Osteocyte (in vitro differentiated cells): Measurements from ENCODE around the gene MYH14. TPM values are rescaled to one million over a fixed set of nuclear protein-coding genes. Genes with fewer than 3 reads are reported as not detected.

Source experiments
- DNase-seq: peaks from one replicate; pipeline ENCODE4 v3.0.0; 2021; ENCODE audit warnings: mixed read lengths; ENCODE audit not compliant: unreplicated experiment; ENCODE audit errors: extremely low spot score
- H3K27ac Mint-ChIP-seq: one replicate; pipeline ENCODE4 v1.8.0; 2021; ENCODE audit warnings: mild to moderate bottlenecking, mixed read lengths; ENCODE audit not compliant: unreplicated experiment
- H3K27me3 Mint-ChIP-seq: one replicate; pipeline ENCODE4 v1.8.0; 2021; ENCODE audit warnings: mixed read lengths; ENCODE audit not compliant: unreplicated experiment
- H3K36me3 Mint-ChIP-seq: one replicate; pipeline ENCODE4 v1.8.0; 2021; ENCODE audit warnings: mixed read lengths; ENCODE audit not compliant: unreplicated experiment
- H3K4me1 Mint-ChIP-seq: one replicate; pipeline ENCODE4 v1.8.0; 2021; ENCODE audit warnings: mixed read lengths; ENCODE audit not compliant: unreplicated experiment
- H3K4me3 Mint-ChIP-seq: one replicate; pipeline ENCODE4 v1.8.0; 2021; ENCODE audit warnings: mild to moderate bottlenecking, moderate library complexity, mixed read lengths; ENCODE audit not compliant: unreplicated experiment
- H3K9me3 Mint-ChIP-seq: one replicate; pipeline ENCODE4 v1.8.0; 2021; ENCODE audit warnings: mixed read lengths; ENCODE audit not compliant: unreplicated experiment
- CTCF ChIP-seq: fragments of 200-600 bp; sonication (generic); IDR thresholded peaks from 2 replicates; pipeline ENCODE4 v1.5.0; 2021; ENCODE audit warnings: antibody characterized with exemption, mild to moderate bottlenecking, moderate library complexity
- total RNA-seq: library from RNA; stranded (reverse); gene quantifications from 2 replicates; pipeline ENCODE4 v1.2.1, GENCODE V29; 2021

The MYH14 gene
- total RNA-seq, 1 donor from 2014 or later: not detected

GRCh38 chr19:50269653-50270052 lies 66.2 kb downstream of the MYH14 start:
- no peaks in the 10 kb centered on the region for H3K4me1 Mint-ChIP-seq
- no peaks in the 10 kb centered on the region for H3K9me3 Mint-ChIP-seq
- H3K27me3 Mint-ChIP-seq: no peaks in the 10 kb centered on the region
- no peaks in the 10 kb centered on the region for H3K36me3 Mint-ChIP-seq
- H3K4me3 Mint-ChIP-seq: no peak overlapping the region
- no peak overlapping the region for H3K27ac Mint-ChIP-seq
- no peak for DNase-seq
- TF ChIP-seq CTCF: no peak

GRCh38 chr19:50272263-50272897 lies 69.0 kb downstream of the MYH14 start:
- no peak for DNase-seq
- Mint-ChIP-seq H3K27me3 (no peaks in the 10 kb centered on the region), H3K4me3 (no peak overlapping the region), H3K4me1 (no peaks in the 10 kb centered on the region), H3K9me3 (no peaks in the 10 kb centered on the region), H3K27ac (no peak overlapping the region), H3K36me3 (no peaks in the 10 kb centered on the region)
- no peak for TF ChIP-seq CTCF

- no peaks in the 10 kb centered on the region for H3K9me3 Mint-ChIP-seq
- no peak overlapping the region for H3K27ac Mint-ChIP-seq
- TF ChIP-seq CTCF: no peak
- H3K36me3 Mint-ChIP-seq: no peaks in the 10 kb centered on the region
- DNase-seq: no peak
- H3K4me1 Mint-ChIP-seq: no peaks in the 10 kb centered on the region
- no peak overlapping the region for H3K4me3 Mint-ChIP-seq
- H3K27me3 Mint-ChIP-seq: no peaks in the 10 kb centered on the region
These were observed 70.4 kb downstream of the MYH14 start for GRCh38 chr19:50273821-50274220.

GRCh38 chr19:50275577-50276368 lies 72.4 kb downstream of the MYH14 start:
- Mint-ChIP-seq H3K4me1 (no peaks in the 10 kb centered on the region), H3K4me3 (no peak overlapping the region), H3K27me3 (no peaks in the 10 kb centered on the region), H3K27ac (no peak overlapping the region), H3K9me3 (no peaks in the 10 kb centered on the region), H3K36me3 (no peaks in the 10 kb centered on the region)
- no peak for TF ChIP-seq CTCF
- DNase-seq: no peak

GRCh38 chr19:50276370-50277063 lies 73.1 kb downstream of the MYH14 start:
- H3K36me3 Mint-ChIP-seq: no peaks in the 10 kb centered on the region
- DNase-seq: no peak
- H3K4me3 Mint-ChIP-seq: no peak overlapping the region
- no peaks in the 10 kb centered on the region for H3K27me3 Mint-ChIP-seq
- TF ChIP-seq CTCF: no peak
- H3K9me3 Mint-ChIP-seq: no peaks in the 10 kb centered on the region
- H3K4me1 Mint-ChIP-seq: no peaks in the 10 kb centered on the region
- no peak overlapping the region for H3K27ac Mint-ChIP-seq
